ENCODE measurements around the gene IL17B.

Gene IL17B

DNA sequence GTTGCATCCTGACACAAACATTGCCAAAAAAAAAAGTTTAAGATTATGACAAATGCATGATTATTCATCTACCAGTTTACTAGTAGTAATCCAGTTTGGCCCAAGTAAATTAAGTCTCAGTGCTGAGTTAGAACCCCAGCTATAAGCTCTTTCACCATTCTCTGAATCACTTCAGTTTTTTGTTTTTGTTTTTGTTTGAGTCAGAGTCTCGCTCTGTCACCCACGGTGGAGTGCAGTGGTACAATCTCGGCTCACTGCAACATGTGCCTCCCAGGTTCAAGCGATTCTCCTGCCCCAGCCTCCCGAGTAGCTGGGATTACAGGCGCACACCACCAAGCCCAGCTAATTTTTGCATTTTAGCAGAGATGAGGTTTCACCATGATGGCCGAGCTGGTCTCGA, 22.7 kb downstream of the IL17B start:
- Mint-ChIP-seq H3K9me3 (no peaks in the 10 kb centered on the region), H3K36me3 (ENCODE audit: low read depth) (peaks cover 43% of the 10 kb centered on the region), H3K4me1 (ENCODE audit: low read depth) (peaks cover 30% of the 10 kb centered on the region)

DNA sequence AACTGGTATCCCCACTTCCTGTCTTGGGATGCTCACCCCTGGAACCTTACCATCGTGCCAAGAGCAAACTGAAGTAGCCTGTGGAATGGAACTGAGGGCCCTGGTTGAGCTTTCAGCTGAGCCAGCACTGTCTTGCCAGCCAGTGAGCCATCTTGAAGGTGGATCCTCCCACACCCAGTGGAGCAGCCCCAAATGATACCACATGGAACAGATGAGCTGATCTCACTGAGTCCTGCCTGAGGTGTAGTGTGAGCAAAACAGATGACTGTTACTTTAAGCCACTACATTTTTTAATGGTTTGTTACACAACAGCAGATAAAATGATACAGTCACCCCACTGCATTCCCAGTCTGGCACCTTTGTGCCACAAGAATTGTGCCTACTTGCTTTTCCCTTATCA, 23.4 kb downstream of the IL17B start:
- Mint-ChIP-seq H3K4me1 (ENCODE audit: low read depth) (peaks cover 26% of the 10 kb centered on the region), H3K27ac (no peak overlapping the region), H3K27me3 (no peaks in the 10 kb centered on the region), H3K9me3 (no peaks in the 10 kb centered on the region), H3K4me3 (no peak overlapping the region), H3K36me3 (ENCODE audit: low read depth) (peaks cover 50% of the 10 kb centered on the region)
- intact Hi-C loops (cut with micrococcal nuclease): no loop called here

More for the DNA sequence above, 22.7 kb downstream of the IL17B start:
- intact Hi-C loops (cut with micrococcal nuclease): no loop called here
- no peak overlapping the region for H3K4me3 Mint-ChIP-seq
- H3K27me3 Mint-ChIP-seq: no peaks in the 10 kb centered on the region
- no peak overlapping the region for H3K27ac Mint-ChIP-seq

DNA sequence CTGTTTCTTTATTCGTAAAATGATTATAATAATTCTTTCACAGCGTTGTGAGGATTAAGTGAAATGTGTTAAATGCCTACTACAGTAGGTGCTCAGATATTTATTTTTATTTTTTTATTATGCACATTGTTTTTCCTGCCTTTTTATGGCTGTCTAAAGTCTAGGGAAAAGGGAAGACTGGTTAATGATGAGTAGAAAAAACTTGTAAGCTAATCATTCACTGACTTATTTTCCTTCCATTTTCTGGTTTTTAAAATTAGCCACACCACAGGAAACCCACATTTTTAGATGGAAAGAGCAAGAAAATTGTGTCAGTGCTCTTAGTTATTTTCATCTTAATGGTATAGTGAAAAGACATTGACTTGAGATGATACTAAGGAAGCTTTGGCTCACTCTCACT, 25.2 kb downstream of the IL17B start:
- no peak overlapping the region for H3K4me3 Mint-ChIP-seq
- intact Hi-C loops (cut with micrococcal nuclease): no loop called here
- H3K36me3 Mint-ChIP-seq (ENCODE audit: low read depth): peaks cover 68% of the 10 kb centered on the region

DNA sequence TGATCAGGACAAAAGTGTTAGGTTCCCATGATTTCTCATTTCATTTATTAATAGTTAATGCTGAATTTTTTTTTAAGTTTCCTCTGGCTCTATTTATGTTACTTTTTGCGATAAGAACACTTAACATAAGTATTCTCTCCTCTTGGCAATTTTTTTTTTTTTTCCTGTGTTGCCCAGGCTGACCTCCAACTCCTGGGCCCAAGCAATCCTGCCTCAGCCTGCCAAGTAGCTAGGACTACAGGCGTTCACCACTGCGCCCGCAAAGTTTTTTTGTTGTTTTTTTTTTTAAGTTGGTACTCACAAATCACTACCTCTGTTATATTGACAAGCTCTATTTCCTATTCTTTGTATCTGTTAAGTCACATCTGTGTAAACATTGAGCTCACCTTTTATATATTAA, 26.9 kb downstream of the IL17B start:
- Mint-ChIP-seq H3K36me3 (ENCODE audit: low read depth) (peaks cover 75% of the 10 kb centered on the region), H3K27me3 (no peaks in the 10 kb centered on the region), H3K4me3 (no peak overlapping the region), H3K4me1 (ENCODE audit: low read depth) (peaks cover under 1% of the 10 kb centered on the region), H3K27ac (no peak overlapping the region), H3K9me3 (no peaks in the 10 kb centered on the region)
- intact Hi-C loops (cut with micrococcal nuclease): no loop called here

More for the DNA sequence above, 25.2 kb downstream of the IL17B start:
- Mint-ChIP-seq H3K9me3 (no peaks in the 10 kb centered on the region), H3K4me1 (ENCODE audit: low read depth) (peaks cover 9% of the 10 kb centered on the region), H3K27me3 (no peaks in the 10 kb centered on the region), H3K27ac (no peak overlapping the region)

DNA sequence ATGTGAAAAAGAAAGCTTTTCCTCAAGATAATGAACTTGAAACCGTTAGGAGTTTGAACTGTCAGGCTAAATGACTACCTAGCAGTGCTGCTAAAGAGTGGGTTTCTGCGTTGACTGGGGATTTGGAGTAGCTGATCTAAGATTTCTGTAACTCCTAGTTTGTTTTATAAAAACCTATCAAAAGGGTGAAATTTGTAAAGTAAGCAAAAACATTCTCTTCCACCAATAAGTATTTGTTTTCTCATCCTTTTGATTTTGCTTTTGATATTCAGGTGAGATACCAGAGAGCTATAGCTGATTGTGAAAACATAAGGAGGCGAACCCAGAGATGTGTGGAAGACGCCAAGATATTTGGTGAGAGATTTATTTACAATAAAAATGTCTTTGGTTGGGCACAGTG, 29.7 kb downstream of the IL17B start:
- H3K9me3 Mint-ChIP-seq: no peaks in the 10 kb centered on the region
- no peaks in the 10 kb centered on the region for H3K27me3 Mint-ChIP-seq
- peaks cover 24% of the 10 kb centered on the region for H3K4me1 Mint-ChIP-seq (ENCODE audit: low read depth)
- H3K36me3 Mint-ChIP-seq (ENCODE audit: low read depth): peaks cover 75% of the 10 kb centered on the region
- intact Hi-C loops (cut with micrococcal nuclease): no loop called here
- H3K27ac Mint-ChIP-seq: no peak overlapping the region
- no peak overlapping the region for H3K4me3 Mint-ChIP-seq

DNA sequence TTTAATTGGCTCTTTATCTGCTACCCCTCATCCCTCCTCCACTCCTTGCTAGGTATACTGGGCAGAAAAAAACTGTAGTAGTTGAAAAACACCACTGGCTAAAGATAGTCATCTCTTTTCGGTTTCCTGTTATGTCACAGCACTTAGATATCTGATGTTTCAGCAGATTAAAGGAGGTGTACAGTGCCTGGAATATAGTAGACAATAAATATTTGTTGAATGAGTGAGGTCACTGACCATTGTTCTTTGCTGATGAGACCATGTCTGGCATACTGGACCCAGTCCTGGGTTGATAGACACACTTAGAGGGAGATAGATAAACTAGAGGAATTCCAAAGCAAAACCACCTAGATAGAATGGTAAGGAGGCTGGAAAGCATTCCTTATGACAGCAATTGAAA, 30.6 kb downstream of the IL17B start:
- Mint-ChIP-seq H3K4me3 (no peak overlapping the region), H3K9me3 (no peaks in the 10 kb centered on the region), H3K27me3 (no peaks in the 10 kb centered on the region), H3K4me1 (ENCODE audit: low read depth) (peaks cover 31% of the 10 kb centered on the region), H3K36me3 (ENCODE audit: low read depth) (peaks cover 67% of the 10 kb centered on the region), H3K27ac (no peak overlapping the region)
- intact Hi-C loops (cut with micrococcal nuclease): no loop called here

DNA sequence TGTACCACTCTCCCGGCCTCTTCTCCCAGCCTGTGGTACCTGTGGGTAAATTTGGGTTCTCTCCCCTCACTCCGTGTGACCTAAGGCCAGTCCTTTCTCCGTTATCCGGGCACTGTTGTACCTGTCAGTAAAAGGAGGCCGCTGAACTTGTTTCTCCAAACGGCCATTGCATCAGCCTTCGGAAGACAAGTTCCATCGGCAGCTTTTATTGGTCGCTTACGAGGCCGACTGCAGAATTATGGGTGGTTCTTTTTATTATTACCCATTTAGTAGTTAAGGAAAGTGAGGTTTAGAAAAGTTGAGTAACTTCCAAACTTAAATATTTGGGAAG, 33.2 kb downstream of the IL17B start:
- intact Hi-C loops (cut with micrococcal nuclease): loop anchor here (2.0 kb wide), 1 partner anchor 13 kb away; the partner anchor contains the start of gene PCYOX1L
- Mint-ChIP-seq H3K27me3 (no peaks in the 10 kb centered on the region), H3K36me3 (ENCODE audit: low read depth) (peaks cover 44% of the 10 kb centered on the region), H3K4me1 (ENCODE audit: low read depth) (peaks cover 37% of the 10 kb centered on the region), H3K4me3 (peak overlapping the region; percentile 89), H3K27ac (peak overlapping the region; percentile 97), H3K9me3 (no peaks in the 10 kb centered on the region)

DNA sequence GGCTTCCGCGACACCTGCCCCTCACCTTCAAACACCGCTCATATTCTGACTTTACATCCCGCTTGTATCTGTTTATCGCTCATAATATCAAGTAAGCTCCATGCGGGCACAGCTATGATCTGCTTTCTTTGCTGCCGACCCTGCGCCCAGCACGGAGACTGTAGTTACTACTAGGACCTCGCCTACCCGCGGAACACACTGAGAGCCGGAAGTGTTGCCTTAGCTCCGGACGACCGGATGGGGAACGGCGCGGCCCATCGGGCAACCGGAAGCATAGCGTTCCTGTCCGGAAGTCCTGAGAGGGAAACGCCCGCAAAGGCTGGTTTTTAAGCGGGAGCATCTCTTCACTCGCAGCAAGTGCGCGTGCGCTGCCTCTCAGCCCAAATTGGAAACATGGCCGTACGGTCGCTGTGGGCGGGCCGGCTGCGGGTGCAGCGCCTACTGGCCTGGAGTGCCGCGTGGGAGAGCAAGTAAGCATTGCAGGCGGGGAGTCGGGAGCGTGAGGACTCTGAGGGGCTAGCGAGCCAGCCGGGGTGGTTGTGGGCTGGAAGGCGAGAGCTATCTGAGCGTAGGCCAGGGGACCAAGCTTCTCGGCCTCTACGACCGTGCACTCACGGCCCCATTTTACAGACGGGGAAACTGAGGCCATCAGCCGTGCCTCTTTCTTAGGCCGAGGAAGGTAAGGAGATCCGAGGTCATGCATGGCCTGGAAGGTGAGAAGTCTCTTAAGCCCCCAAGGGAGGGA, 33.8 kb downstream of the IL17B start, which contains the start of gene GRPEL2:
TSS of gene GRPEL2 (plus strand) at position 353 of the 745 bp plus-strand sequence. CDS start at position 394, 41 bp downstream.
- Mint-ChIP-seq H3K4me3 (peak within 1 kb of the TSS; percentile 89), H3K27ac (peak within 1 kb of the TSS; percentile 97), H3K4me1 (ENCODE audit: low read depth) (peaks cover 37% of the 10 kb centered on the region), H3K9me3 (no peaks in the 10 kb centered on the region), H3K36me3 (ENCODE audit: low read depth) (peaks cover 39% of the 10 kb centered on the region), H3K27me3 (no peaks in the 10 kb centered on the region)
- intact Hi-C loops (cut with micrococcal nuclease): loop anchor here (2.0 kb wide), 1 partner anchor 13 kb away; the partner anchor contains the start of gene PCYOX1L

DNA sequence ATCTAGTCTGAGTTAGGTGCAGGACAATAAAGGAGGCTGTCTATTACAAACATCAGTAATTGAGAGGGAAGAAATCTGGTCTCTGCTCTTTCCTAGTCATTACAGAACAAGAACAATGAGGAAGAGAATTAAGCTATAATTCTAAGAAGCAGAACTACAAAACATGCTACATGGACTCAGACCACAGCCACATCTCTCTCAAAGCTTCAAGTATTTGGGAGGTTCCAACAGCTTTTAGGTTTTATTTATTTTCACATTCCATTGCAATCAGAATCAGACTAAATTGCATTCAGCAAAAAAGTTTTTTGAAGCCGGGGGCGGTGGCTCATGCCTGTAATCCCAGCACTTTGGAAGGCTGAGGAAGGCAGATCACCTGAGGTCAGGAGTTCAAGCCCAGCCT, 34.9 kb downstream of the IL17B start:
- H3K27ac Mint-ChIP-seq: peak overlapping the region; percentile 97
- H3K4me1 Mint-ChIP-seq (ENCODE audit: low read depth): peaks cover 37% of the 10 kb centered on the region
- H3K4me3 Mint-ChIP-seq: no peak overlapping the region
- no peaks in the 10 kb centered on the region for H3K9me3 Mint-ChIP-seq
- peaks cover 27% of the 10 kb centered on the region for H3K36me3 Mint-ChIP-seq (ENCODE audit: low read depth)
- peaks cover 3% of the 10 kb centered on the region for H3K27me3 Mint-ChIP-seq
- intact Hi-C loops (cut with micrococcal nuclease): loop anchor here (2.0 kb wide), 1 partner anchor 15 kb away; the partner anchor contains the start of gene PCYOX1L

DNA sequence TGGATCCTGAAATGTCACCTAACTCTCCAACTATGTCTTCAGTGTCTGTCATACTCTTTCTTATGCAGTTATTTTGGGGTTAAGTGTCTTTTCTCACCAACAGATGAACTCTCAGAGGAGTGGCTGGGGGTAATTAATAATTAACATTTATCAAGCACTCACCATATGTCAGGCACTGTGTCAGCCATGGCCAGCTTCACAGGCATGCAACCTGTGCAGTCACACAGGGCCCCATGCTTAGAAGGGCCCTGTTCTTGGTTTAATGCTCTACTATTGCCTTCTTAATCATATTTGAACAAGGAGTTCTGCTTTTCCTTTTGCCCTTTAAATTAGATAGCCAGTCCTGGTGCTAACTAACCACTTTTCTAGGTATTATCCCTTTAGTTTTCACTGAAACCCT, 37.2 kb downstream of the IL17B start:
- Mint-ChIP-seq H3K4me3 (no peak overlapping the region), H3K9me3 (no peaks in the 10 kb centered on the region), H3K36me3 (ENCODE audit: low read depth) (peaks cover 12% of the 10 kb centered on the region), H3K27me3 (peaks cover 3% of the 10 kb centered on the region), H3K4me1 (ENCODE audit: low read depth) (peaks cover 33% of the 10 kb centered on the region), H3K27ac (no peak overlapping the region)
- intact Hi-C loops (cut with micrococcal nuclease): no loop called here

DNA sequence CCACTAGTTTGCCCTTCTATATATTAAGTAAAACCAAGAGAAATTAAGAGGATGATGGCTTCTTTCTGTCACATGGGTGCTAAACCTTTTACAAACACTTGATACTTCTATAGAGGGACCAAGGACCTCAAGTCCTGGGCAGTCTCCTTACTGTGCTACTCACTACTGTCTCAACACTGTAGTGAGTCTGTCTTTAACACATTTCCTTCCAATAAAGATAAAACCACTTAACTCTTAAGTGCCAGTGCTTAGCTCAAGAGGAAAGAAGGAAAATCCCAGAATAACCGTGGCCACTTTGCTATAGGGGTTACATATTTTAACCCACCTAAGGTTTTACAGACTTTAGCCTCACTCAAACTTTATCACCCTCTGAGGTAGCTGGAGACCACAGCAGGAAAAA, 38.2 kb downstream of the IL17B start:
- peaks cover 12% of the 10 kb centered on the region for H3K36me3 Mint-ChIP-seq (ENCODE audit: low read depth)
- peaks cover 3% of the 10 kb centered on the region for H3K27me3 Mint-ChIP-seq
- no peaks in the 10 kb centered on the region for H3K9me3 Mint-ChIP-seq
- H3K27ac Mint-ChIP-seq: no peak overlapping the region
- no peak overlapping the region for H3K4me3 Mint-ChIP-seq
- intact Hi-C loops (cut with micrococcal nuclease): no loop called here
- H3K4me1 Mint-ChIP-seq (ENCODE audit: low read depth): peaks cover 28% of the 10 kb centered on the region

DNA sequence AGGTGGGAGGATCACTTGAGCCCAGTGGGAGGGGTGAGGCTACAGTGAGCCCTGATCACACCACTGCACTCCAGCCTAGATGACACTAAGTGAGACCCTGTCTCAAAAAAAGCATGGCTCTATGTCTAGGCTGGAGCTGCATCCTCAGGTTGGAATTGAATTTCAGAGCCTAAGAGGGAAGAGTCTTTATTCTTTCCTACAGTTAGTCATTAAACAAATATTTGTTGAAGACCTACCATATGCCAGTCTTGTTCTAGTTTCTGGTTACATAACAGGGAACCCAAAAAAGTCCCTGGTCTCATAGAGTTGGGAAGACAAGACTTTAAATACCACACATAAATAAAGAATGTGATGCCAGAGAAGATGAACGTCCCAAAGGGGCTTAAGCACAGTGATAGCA, 40.7 kb downstream of the IL17B start:
- Mint-ChIP-seq H3K27me3 (peaks cover 3% of the 10 kb centered on the region), H3K36me3 (ENCODE audit: low read depth) (no peaks in the 10 kb centered on the region), H3K27ac (no peak overlapping the region), H3K9me3 (no peaks in the 10 kb centered on the region), H3K4me3 (no peak overlapping the region), H3K4me1 (ENCODE audit: low read depth) (peaks cover 4% of the 10 kb centered on the region)
- intact Hi-C loops (cut with micrococcal nuclease): no loop called here

DNA sequence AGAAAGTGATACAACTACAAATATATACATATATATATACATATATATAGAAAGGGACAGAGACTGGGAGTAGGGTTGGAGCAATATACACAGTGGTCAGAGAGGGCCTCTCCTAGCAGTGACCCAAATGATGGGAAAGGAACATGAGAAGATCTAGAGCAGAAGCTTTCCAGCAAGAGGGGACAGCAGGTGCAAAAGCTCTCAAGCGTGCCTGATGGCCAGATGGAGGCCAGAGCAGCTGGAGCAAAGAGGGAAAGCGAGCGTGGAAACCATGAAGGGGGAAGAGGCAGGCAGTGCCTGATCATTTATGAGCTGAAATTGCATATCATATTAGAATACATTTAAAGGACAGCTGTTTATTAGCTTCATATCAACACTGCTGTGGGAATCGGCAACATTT, 41.4 kb downstream of the IL17B start:
- no peaks in the 10 kb centered on the region for H3K4me1 Mint-ChIP-seq (ENCODE audit: low read depth)
- intact Hi-C loops (cut with micrococcal nuclease): no loop called here
- no peak overlapping the region for H3K4me3 Mint-ChIP-seq
- H3K9me3 Mint-ChIP-seq: no peaks in the 10 kb centered on the region
- H3K27me3 Mint-ChIP-seq: peaks cover 3% of the 10 kb centered on the region
- H3K27ac Mint-ChIP-seq: no peak overlapping the region
- H3K36me3 Mint-ChIP-seq (ENCODE audit: low read depth): no peaks in the 10 kb centered on the region

DNA sequence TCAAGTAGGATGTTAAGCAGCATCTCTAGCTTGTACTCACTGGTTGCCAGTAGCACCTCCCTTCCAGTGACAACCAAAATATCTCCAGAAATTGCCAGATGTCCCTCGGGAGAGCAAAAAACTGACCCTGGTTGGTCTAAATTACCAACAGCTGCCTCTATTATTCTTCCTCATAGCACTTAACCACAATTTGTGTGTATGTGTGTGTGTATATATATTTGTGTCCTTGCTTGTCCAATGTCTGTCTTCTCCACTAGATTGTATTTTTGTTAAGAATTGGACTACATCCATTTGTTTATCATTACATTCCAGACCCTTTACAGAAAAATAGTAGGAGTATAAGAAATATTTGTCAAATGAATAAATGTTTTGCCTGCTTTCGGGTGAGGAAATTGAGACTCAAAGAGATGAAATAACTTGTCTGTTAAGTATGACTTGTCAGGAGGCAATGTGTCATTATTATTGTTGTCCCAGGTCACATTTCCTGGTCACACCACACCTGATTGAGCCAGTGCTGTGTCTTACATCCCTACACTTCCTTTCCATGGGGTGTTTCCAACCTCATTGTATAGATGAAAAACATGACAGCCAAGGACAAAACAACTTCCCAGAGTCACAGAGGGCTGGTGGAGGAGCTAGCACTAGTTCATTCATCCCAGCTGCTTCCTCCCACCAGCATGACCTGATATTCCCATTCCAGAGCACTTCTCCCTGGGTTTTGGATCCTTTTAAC, 45.2 kb downstream of the IL17B start:
- Mint-ChIP-seq H3K27me3 (no peaks in the 10 kb centered on the region), H3K4me3 (no peak overlapping the region), H3K9me3 (no peaks in the 10 kb centered on the region), H3K27ac (no peak overlapping the region), H3K36me3 (ENCODE audit: low read depth) (no peaks in the 10 kb centered on the region), H3K4me1 (ENCODE audit: low read depth) (no peaks in the 10 kb centered on the region)
- intact Hi-C loops (cut with micrococcal nuclease): no loop called here
